ENCODE results near the gene TRNT1.

TRNT1 gene

DNA sequence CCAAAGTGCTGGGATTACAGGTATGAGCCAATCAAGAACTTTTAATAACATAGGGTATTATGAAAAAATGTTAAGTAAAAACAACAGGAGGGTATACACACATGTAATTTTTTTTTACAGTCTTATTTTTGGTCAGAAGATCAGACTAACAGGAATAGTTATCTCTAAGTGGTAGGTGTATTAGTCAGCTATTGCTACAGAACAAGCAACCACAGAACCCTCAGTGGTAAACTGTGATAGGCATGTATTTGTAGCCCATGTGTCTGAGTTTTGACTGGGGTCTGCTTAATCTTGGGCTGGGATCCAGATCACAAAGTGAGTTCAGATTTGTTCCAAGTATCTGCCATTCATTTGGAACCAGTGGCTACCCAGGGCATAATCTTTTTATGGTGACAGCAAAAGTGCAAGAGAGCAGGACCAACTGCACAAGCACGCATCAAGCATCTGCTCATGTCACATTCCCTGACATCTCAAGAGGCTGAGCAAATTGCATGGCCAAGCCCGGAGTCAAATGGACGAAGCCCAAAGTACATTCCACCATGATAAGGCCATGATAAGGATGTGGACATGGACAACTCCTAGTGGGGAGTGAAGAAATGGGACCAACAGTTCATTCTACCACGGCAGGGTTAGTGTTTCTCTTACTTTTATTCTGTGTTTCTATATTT, 13.6 kb upstream of the TRNT1 start:
- ATAC-seq: no peak

DNA sequence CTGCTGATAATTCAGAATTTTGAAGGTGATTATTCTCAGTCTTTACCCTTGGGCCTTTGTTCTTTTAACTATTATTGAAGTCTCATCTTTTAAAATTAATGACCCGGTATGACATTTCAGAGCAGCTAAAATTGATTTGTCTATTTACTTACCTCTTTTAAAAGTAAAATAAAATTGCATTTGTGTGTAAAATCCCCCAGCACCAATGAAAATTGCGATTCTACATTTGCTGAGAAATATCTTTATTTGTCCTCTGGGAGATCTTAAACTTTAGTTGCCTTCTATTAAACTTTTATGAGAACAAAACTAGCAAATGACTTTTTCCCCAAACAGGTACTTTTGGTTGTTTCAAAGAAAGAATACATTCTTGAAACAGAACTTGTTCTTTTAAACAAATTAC, 9.1 kb upstream of the TRNT1 start:
- no peak for ATAC-seq

DNA sequence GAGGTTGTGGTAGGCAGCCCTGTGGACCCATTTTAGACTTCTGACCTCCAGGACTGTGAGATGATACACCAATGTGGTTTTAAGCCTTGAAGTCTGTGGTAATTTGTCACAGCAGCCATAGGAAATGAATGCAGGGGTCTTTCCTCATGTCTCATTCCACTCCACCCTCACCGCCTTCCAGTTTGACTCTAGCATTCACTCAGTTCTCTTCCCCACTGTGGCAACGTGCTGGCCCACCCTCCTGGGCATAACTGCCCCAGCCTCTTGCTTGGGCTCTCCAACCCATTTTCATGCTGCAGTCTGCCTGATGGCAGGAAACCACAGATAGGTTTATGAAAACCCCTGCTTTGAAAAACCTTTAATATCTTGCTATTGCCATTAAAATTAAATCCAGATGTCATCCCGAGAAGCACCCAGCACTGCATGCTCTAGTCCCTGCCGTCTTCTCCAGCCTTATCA, 7.3 kb upstream of the TRNT1 start:
- peak; percentile 35 to 72 for ATAC-seq

DNA sequence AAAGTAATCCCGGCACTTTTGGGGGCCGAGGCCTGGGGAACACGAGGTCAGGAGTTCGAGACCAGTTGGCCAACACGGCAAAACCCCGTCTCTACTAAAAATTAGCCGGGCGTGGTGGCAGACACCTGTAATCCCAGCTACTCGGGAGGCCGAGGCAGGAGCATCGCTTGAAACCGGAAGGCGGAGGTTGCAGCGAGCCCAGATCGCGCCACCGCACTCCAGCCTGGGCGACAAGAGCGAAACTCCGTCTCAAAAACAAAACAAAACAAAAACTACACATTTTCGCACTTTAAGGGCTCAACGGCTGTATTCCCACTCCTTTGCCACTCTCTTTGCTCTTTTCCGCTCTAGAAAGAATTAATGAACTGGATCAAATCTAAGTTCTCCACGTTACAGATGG, 763 bp upstream of the TRNT1 start:
- no peak for ATAC-seq

DNA sequence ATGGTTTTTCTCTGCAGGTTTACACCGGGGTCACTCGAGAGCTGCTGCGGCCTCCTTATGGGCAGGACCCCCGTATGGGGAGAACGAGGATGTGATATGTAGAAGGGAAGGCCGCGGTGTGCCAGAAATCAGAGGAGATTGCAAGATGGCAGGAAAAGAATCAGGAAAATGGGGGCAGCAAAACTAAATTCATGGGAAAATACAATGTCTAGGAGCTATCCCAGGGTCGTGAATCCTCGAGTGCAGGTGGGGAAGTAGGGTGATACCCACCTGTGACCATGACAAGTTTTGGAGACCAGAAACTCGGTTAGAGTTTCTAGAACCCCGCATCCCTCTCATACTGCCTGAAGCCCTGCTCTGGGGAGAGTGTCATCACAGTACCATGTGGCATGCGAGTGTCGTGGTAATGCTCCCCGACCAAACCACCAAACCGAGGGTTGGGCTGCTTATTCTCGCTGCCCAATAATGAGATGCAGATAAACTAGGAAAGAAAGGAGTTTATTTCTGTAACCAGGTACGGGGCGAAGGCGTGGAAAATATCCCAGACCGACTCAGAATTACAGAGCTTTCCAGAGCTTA, 781 bp downstream of the TRNT1 start:
- peak; percentile 28 to 51 for ATAC-seq

DNA sequence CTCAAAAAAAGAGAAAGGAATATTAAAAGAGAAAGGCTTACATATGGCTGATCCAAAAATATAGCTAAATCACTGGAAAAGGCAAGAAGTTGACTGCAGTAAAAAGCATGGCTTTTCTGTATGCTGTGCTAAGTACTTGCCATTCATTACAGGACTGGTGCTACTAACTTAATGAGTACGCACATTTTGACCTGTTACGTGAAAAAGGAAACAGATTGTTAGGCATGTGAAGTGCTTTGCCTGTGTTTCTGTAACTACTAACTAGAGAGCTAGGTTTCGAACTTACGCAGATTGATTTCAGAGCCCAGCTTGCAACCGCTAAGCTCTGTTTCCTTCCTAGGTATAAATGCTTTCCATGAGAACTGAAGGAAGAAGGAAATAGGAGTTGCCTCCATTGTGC, 2.8 kb downstream of the TRNT1 start:
- no peak for ATAC-seq

DNA sequence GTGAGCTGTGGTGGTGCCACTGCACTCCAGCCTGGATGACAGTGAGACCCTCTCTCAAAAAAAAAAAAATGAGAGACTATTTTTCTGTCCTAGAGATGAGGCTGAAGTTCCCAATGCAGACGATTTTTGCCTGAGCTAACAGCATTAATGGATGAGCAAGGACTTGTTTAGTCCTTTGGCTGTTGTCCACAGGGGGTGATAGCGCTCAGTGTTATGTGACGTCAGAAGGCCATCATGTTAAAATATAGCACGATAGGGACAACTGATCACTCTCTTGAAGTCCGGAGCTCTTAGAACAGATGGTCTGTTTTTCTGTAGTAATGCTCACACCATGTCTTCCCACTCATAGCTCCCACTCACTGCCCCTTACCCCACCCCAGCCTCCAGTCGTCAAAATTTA, 6.8 kb downstream of the TRNT1 start:
- ATAC-seq: no peak

DNA sequence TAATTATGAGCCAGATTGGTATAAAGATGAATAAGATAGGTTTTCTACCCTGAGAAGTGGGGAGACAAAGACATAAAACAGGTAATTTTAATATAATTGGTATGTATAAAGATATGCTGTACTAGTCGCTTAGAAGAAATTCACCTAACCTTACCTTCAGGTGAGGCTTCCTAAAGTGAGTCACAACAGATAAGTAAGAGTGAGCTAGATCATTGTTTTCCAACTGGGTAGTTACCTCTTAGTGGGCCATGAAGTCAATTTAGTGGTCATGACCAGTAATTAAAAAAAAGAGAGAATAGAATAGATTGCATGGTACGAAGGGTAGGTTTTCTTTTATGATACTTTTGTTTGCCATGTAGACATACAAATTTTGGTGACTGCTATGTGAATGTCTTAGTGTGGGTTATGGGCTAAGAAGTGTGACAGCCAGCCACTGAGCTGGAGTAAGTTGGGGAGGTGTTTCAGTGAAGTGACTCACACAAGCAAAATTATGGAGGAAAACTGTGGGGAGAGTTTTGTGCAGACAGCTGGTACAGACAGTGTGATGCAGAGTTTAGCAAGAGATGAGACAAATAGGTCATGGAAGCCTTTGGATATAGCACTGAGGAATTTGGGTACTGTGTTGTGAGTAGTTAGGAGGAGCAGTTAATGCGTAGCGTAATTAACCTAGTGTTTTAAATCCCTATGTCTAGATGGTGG, 8.2 kb downstream of the TRNT1 start:
- peak; percentile 41 to 49 for ATAC-seq

DNA sequence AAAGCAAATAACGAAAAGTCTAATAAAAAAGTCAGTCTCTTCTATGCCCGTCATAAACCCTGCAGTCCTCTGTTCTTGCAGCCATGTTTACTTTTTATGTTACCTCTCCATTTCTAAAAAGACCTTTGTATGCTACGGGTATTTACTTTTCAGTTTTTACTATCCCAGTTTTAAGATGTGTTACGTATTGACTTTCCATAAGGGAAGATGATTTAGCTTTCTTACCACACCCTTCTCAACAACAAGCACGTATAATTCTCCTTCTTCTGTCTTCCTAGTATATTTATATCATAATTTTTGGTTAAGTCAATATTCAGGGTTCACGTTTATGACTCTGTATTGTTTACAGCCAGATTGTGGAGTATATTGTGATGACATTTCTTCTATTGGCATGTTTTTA, 10.8 kb downstream of the TRNT1 start:
- no peak for ATAC-seq

DNA sequence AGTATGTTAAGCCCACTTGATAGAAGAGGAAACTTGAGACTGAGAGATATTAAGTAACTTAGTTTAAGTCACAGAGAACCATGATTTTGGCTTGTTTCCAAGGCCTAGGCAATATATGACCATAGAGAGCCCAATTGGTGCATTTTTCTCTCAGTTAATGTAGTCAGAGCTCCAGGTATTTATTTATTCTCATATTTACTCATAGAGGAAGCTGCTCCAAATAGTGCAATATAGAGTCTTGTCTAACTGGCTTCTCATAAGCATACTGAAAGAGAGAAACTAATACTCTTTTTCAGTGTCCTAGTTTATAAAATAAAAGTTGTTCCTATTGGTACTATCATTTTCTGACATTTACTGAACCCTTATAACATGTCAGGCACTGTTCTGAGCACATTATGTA, 15.2 kb downstream of the TRNT1 start:
- ATAC-seq: peak in 1 of 2 donors; percentile 13

DNA sequence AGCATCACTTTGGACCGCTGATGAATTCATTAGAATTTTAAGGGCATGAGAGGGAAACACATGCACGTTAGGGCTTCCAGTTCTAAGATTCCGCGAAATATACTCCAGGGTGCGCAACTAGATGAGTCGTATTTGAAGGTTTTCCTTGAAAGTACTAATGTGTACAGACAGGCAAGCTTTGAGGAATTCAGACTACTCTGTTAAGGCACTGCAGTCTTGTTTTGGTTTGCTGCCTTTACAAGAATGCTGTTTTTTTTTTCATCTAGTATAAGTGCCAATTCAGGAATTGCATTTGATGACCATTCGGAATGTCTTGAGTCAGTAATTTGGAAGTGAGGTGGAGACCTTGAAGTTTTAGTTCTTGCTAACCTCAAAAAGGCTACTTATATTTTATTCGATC, 19.1 kb downstream of the TRNT1 start:
- ATAC-seq: no peak

DNA sequence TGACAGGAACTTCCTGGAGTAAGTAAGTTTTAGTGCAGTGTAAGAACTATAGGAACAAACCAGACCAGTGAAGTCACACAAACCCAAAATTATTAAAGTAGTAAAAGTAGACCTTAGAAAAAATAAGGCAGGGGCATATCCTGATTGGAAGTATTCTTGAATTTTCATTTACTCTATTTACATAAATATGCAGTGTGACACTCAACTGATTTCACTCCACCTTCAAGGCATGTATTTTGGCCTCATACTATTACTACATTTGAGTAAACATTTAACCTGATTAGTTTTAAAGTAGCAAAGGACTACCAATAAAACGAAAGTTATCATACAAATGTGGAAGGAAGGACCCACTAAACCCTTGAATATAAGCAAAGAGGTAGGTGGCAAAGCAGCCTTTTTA, 22.8 kb downstream of the TRNT1 start:
- ATAC-seq: no peak

DNA sequence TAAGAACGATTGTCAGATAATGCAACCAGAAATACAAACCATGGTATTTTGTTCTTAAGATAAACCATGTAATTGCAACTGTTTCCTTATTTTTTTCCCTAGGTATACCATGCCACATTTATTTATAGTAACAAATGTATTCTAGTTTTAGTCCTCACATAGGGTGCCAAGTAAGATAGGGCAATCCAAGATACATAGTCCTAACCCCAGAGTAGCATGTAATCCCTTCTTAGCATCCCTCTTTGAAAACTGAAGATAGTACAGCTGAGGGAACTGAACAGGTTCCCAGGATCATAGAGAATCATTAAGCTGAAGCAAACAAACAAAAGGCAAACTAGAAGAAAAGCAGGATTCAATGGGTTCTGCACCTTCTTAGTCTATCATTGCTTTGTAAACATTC, 24.8 kb downstream of the TRNT1 start:
- no peak for ATAC-seq

DNA sequence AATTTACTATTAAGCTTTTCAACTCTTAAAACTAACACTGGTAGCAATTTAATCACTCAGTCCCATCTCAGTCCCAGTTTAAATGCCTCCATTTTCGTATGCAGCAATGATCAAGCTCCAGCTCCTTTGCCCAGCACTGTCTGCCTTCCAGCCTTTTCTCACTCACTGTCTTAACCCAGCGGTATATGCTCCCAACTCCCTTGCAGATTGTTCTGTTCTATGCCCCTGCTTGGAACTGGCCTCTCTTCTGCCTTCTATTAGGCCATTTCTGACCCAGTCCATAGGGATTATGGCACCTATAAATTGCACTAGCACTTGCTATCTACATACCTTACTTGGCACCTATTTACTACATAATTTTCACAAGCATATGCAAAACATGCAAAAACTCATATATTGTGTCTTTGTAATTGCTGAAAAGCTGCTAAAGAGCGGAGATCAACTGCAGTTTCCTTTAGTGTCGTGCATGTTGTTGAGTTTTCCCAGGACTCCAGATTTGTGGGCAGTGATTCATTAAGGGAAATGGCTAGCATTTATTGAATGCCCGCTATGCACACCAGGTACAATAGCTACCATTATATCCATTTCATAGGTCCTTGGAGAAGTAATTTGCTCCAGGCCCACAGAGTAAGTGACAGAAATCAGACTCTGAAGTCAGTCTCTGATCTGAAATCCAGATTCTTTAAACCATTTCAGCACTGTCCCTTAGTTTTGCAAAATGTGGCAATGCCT, 28.3 kb downstream of the TRNT1 start:
- no peak for ATAC-seq

DNA sequence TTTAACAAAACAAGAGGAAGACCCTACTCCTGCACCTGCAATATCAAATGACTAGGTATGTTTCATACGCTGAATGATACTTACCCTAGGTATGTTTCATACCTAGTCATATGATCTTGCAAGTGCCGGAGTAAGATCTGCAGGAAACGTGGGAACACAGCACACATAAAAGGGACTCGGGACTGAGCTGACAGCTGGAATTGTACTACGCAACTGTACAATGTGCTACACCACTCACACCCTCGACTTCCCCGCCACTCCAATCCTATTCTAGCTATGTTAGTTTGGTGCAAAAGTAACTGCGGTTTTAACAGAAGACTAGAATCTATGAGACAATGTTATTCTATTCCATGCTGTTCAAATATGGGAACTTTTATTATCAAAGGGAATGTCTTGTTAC, 30.7 kb downstream of the TRNT1 start:
- ATAC-seq: no peak

DNA sequence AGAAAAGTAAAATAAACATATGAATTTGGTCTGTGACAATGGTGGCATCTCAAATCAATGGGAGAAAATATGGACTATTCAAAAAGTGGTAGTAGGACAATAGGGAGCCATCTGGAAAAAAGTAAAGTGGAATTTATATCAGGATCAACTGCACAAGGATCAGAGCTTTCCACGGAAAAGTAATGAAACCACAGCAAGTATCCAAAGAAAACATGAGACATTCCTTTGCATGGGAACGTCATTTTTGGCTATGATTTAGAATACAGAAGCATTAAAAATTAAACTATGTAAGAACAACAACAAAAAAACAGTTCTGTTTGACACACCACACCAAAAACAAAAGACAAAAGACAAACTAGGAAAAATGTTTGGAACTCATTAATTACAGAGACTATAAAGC, 34.1 kb downstream of the TRNT1 start:
- no peak for ATAC-seq

DNA sequence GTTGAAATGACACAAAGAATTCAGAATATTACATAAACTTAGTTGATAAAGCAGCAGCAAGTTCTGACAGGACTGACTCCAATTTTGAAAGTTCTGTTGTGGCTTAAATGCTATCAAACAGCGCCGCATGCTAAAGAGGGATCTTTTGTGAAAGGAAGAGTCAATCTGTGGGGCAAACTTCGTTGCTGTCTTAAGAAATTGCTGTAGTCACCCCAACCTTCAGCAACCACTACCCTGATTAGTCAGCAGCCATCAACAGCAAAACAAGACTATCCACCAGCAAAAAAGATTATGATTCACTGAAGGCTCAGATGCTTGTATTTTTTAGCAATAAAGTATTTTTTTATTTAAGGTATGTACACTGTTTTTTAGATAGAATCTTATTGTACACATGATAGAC, 38.5 kb downstream of the TRNT1 start:
- peak in 1 of 2 donors; percentile 43 for ATAC-seq

DNA sequence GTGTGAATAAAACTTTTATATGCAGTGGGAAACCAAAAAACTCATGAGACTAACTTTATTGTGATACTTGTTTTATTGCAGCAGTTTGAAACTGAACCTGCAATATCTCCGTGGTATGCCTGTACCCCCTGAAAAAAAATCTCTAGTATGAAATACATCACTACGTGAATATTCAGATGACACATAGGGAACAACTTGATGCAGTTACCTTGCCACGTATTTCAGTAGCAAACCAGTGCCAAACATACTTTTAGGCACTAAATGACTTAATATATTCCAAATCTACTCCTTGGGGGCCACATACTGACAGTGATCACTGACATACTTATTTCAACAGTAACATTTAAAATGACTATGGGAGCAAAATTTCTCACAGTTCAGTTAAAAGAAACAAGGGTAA, 38.9 kb downstream of the TRNT1 start:
- ATAC-seq: no peak

DNA sequence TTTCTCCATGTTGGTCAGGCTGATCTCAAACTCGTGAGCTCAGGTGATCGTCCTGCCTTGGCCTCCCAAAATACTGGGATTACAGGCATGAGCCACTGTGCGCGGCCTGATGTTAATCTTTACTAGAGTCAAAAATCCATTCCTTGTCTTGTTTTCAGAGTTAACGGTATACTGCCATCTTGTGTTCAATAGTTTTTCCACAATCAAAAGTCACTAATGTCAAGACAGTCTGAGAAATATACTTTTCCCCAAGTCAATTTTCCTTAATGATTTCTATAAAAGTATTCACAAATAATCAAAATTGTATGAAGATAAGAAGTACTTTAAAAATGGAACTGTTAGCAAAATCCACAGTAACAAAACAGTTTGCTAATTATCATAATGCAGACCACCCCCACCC, 44.3 kb downstream of the TRNT1 start:
- no peak for ATAC-seq

DNA sequence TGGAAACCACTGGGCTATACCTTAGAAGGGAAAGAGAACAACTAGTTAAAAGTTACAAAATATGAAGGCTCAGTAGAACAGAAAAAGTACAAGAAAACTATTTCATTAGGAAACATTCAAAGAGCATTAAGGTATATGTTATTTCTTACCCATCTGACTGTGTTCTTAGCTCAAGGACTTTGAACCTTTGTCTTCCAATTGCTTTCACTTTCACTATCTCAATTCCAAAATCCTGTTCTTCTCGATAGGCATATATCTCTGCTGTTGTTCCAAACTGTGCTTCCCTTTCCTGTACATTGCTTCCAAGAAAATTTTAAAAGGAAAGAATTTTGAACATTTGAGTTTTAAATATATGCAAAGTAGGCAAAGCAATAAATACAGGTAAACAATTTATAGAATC, 45.9 kb downstream of the TRNT1 start:
- peak; percentile 58 to 60 for ATAC-seq

DNA sequence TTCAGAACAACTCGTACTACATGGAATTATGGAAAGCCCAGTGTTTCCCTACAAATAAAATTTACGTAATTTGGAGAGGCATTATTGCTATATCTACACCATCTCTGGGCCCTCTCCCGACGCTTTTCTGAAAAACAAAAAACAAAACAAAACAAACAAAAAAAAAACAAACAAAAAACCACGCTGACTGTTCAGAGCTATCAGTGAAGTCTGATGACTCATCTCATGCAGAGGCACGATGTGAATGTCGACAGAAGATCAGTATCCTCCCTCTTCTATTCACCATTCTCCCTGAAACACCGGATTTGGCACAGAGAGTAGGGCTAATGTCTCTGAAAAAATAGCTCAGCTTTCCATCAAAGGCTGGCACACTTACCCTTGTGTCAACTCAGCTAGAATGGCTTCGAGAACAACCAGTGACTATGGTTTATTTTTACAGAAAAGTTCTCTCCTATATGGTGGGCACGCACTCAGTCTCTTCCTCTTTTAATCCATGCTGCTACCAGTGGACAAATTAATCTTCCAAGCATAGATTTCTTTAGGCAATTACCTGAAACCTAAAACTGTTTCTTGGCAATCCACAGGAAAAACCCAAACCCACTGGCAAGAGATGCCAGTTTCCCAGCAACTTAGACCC, 51.2 kb downstream of the TRNT1 start:
- no peak for ATAC-seq

DNA sequence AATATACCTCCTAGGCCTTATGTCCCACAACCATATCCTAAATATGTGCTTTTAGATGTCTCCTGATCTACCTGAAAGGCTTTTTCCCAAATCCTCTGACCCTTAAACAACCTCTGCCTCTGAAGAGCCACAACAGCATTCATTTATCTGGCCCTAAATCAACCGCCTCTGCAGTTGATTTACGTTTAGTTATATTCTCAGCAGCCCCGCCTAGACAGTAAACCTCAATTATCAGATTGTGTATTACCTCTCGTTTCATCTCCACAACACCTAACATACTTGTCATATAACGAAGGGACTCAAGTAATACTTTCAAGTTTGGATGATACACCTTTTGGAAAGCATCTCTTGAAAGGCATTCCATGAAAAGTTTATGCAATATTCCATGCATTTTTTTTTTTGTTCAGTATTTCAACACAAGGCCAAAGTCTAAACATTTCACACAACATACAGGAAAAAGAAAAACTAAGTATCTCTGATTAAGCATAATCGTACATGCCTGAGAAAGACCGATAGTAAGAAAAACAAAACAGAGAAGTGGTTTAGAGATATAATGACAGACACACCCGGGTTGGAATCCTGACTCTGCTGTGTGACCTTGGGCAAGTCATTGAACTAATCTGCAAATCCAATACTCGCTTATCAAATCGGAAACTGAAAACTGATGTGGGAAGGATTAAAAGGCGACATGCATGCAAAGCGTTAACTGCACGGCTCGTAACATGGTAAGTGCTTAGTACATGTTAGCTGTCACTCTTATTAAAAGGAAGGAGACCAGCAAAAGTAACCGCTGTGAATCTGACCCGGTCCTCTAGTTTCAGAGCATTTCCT, 52.0 kb downstream of the TRNT1 start:
- ATAC-seq: peak in 1 of 2 donors; percentile 4

Data from activated CD4-positive, CD25-positive, alpha-beta regulatory T cell treated with anti-CD3 and anti-CD28 coated beads, Interleukin-2, amount 50 U/mL, for 24 hours (primary cell).